Osteocyte (in vitro differentiated cells): ENCODE results near the gene C22orf31. TPM values are rescaled to one million over a fixed set of nuclear protein-coding genes. Genes with fewer than 3 reads are reported as not detected.

Experiments used
- DNase-seq: peaks from one replicate; pipeline ENCODE4 v3.0.0; 2021; ENCODE audit warnings: mixed read lengths; ENCODE audit not compliant: unreplicated experiment; ENCODE audit errors: extremely low spot score
- H3K27ac Mint-ChIP-seq: one replicate; pipeline ENCODE4 v1.8.0; 2021; ENCODE audit warnings: mild to moderate bottlenecking, mixed read lengths; ENCODE audit not compliant: unreplicated experiment
- H3K27me3 Mint-ChIP-seq: one replicate; pipeline ENCODE4 v1.8.0; 2021; ENCODE audit warnings: mixed read lengths; ENCODE audit not compliant: unreplicated experiment
- H3K36me3 Mint-ChIP-seq: one replicate; pipeline ENCODE4 v1.8.0; 2021; ENCODE audit warnings: mixed read lengths; ENCODE audit not compliant: unreplicated experiment
- H3K4me1 Mint-ChIP-seq: one replicate; pipeline ENCODE4 v1.8.0; 2021; ENCODE audit warnings: mixed read lengths; ENCODE audit not compliant: unreplicated experiment
- H3K4me3 Mint-ChIP-seq: one replicate; pipeline ENCODE4 v1.8.0; 2021; ENCODE audit warnings: mild to moderate bottlenecking, moderate library complexity, mixed read lengths; ENCODE audit not compliant: unreplicated experiment
- H3K9me3 Mint-ChIP-seq: one replicate; pipeline ENCODE4 v1.8.0; 2021; ENCODE audit warnings: mixed read lengths; ENCODE audit not compliant: unreplicated experiment
- total RNA-seq: library from RNA; stranded (reverse); gene quantifications from 2 replicates; pipeline ENCODE4 v1.2.1, GENCODE V29; 2021
- TF ChIP-seq, protein P1 (sequence below): fragments of 200-600 bp; sonication (generic); IDR thresholded peaks from 2 replicates; pipeline ENCODE4 v1.5.0; 2021; ENCODE audit warnings: antibody characterized with exemption, mild to moderate bottlenecking, moderate library complexity

Gene C22orf31
- total RNA-seq, 1 donor from 2014 or later: not detected

DNA sequence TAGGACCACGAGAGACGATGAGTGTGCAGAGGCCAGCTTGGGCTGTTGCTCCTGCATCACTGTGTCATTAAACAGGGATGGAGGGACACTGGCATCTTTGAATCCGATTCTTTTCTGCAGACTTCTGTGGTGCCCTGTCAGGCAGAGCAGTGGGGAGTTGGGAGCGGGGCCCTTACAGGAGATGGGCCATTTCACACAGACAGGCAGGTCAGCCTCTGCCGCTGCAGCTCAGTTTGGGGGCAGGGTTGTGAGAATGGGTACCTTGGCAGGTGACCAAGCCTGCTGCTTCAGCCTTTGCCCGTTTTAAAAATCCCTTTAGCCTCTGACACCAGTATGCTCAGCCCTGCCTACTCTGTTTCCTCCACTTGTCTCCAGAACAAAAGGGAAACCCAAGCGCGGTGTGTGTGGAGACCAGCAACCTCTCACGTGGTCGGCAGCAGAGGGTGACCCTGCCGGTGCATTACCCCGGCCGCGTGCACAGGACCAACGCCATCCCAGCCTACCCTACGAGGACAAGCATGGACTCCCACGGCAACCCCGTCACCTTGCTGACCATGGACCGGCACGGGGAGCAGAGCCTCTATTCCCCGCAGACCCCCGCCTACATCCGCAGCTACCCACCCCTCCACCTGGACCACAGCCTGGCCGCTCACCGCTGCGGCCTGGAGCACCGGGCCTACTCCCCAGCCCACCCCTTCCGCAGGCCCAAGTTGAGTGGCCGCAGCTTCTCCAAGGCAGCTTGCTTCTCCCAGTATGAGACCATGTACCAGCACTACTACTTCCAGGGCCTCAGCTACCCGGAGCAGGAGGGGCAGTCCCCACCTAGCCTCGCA lies 12.6 kb downstream of the C22orf31 start:
- no peak overlapping the region for H3K27ac Mint-ChIP-seq
- no peaks in the 10 kb centered on the region for H3K9me3 Mint-ChIP-seq
- no peaks in the 10 kb centered on the region for H3K27me3 Mint-ChIP-seq
- H3K4me1 Mint-ChIP-seq: peaks cover 4% of the 10 kb centered on the region
- H3K36me3 Mint-ChIP-seq: peaks cover 14% of the 10 kb centered on the region
- TF ChIP-seq, protein P1, sequence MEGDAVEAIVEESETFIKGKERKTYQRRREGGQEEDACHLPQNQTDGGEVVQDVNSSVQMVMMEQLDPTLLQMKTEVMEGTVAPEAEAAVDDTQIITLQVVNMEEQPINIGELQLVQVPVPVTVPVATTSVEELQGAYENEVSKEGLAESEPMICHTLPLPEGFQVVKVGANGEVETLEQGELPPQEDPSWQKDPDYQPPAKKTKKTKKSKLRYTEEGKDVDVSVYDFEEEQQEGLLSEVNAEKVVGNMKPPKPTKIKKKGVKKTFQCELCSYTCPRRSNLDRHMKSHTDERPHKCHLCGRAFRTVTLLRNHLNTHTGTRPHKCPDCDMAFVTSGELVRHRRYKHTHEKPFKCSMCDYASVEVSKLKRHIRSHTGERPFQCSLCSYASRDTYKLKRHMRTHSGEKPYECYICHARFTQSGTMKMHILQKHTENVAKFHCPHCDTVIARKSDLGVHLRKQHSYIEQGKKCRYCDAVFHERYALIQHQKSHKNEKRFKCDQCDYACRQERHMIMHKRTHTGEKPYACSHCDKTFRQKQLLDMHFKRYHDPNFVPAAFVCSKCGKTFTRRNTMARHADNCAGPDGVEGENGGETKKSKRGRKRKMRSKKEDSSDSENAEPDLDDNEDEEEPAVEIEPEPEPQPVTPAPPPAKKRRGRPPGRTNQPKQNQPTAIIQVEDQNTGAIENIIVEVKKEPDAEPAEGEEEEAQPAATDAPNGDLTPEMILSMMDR: no peak
- no peak overlapping the region for H3K4me3 Mint-ChIP-seq
- DNase-seq: no peak

DNA sequence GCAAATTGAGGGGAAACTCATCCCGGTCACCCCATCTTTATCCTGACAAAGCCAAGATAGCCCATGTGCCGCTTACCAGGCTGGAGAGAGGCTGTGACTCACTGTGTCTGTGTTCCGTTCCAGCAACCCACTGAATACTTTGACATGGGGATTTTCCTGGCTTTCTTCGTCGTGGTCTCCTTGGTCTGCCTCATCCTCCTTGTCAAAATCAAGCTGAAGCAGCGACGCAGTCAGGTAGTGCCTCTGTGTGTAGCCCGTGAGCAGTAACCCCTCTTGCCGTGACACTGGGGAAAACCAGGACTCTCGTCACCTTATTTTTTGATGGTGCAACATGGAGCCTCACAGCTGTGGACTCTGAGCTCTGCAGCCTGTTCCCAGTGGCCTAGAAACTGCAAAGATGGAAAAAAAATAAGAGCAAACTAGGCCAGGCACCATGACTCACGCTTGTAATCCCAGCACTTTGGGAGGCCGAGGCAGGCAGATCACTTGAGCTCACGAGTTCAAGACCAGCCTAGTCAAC lies 16.9 kb downstream of the C22orf31 start:
- no peaks in the 10 kb centered on the region for H3K9me3 Mint-ChIP-seq
- no peak for DNase-seq
- H3K36me3 Mint-ChIP-seq: peaks cover 12% of the 10 kb centered on the region
- H3K27me3 Mint-ChIP-seq: no peaks in the 10 kb centered on the region
- TF ChIP-seq, protein P1: no peak
- peaks cover 13% of the 10 kb centered on the region for H3K4me1 Mint-ChIP-seq
- no peak overlapping the region for H3K4me3 Mint-ChIP-seq
- no peak overlapping the region for H3K27ac Mint-ChIP-seq

DNA sequence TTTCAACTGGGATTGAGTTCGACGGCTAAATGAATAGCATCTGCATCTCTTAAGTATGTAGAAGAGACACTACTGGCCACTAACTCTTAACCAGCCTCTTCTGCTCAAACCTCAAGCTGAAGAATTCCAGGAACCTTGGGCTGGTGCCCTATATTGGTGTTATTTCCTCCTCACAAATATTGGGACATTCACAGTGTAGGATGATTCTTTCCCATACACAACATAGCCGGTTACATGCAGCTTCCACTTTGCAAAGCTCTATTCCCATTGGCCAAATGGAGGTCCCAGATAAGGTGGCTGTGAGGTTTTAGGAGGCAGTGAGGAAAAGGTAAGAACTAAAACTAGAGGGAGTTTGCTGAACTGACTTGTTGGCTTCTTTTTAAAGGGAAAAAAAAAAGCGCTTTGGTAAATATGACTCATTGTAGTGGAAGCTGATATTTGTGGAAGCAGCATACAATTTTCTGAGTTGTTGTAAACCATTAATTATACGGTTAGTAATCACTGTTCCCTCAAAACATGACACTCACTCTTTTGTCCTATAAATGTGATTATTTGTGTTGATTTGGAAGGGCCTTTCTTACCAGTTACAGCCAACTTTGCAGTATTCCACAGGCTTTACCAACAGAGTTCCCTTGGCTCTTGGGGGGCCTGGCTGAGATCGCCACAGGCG lies 17.6 kb downstream of the C22orf31 start:
- Mint-ChIP-seq H3K4me1 (peaks cover 13% of the 10 kb centered on the region), H3K36me3 (peaks cover 10% of the 10 kb centered on the region), H3K27ac (no peak overlapping the region), H3K9me3 (no peaks in the 10 kb centered on the region), H3K27me3 (no peaks in the 10 kb centered on the region), H3K4me3 (no peak overlapping the region)
- DNase-seq: no peak
- TF ChIP-seq, protein P1: no peak

DNA sequence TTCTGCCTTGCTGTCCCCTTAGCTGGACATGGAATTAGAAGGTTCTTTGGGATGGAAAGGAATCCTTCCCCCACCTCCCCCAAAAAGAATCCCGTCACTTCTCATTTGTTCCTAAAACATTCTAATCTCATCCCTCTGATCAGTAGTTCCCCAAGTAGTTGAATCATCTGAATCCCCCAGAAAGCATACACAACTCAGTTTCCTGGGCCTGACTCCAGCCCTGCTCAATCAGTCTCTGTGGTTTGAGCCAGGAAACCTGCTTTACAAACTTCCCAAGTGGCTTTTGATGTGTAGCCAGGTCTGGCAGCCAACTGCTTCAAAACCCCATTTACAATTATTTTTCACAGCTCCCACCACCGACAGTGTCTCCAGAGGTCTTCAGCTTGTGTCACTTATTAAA lies 20.2 kb downstream of the C22orf31 start:
- H3K4me3 Mint-ChIP-seq: no peak overlapping the region
- H3K4me1 Mint-ChIP-seq: peaks cover 23% of the 10 kb centered on the region
- TF ChIP-seq, protein P1: no peak
- no peaks in the 10 kb centered on the region for H3K36me3 Mint-ChIP-seq
- H3K27ac Mint-ChIP-seq: no peak overlapping the region
- no peak for DNase-seq
- no peaks in the 10 kb centered on the region for H3K27me3 Mint-ChIP-seq
- no peaks in the 10 kb centered on the region for H3K9me3 Mint-ChIP-seq
